GM12801 (cell line): ENCODE results near the gene NPS.

ENCODE experiments used
- TF ChIP-seq, protein P1 (sequence below): IDR thresholded peaks from one replicate; pipeline ENCODE4 v1.5.1; 2011; ENCODE audit warnings: control low read depth; ENCODE audit not compliant: insufficient read length; ENCODE audit errors: extremely low read depth

The NPS gene

DNA sequence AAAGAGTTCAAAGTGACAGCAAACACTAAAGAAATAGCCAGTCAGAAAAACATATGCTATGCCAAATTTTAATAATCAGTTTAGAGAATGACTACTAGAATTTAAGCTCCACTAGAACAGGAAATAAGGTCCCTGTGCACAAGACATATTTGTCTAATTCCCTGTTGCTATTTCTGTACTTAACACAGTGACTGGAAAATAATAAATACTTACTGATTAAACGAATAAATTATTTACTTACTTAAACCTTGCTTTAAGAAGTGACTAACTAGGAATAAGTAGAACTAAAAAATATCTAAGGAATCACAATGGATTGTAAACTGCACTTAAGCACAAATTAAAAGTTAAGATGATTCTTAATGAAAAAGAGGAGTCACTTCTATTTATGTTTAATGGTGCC lies 22.3 kb downstream of the NPS start:
- TF ChIP-seq, protein P1, sequence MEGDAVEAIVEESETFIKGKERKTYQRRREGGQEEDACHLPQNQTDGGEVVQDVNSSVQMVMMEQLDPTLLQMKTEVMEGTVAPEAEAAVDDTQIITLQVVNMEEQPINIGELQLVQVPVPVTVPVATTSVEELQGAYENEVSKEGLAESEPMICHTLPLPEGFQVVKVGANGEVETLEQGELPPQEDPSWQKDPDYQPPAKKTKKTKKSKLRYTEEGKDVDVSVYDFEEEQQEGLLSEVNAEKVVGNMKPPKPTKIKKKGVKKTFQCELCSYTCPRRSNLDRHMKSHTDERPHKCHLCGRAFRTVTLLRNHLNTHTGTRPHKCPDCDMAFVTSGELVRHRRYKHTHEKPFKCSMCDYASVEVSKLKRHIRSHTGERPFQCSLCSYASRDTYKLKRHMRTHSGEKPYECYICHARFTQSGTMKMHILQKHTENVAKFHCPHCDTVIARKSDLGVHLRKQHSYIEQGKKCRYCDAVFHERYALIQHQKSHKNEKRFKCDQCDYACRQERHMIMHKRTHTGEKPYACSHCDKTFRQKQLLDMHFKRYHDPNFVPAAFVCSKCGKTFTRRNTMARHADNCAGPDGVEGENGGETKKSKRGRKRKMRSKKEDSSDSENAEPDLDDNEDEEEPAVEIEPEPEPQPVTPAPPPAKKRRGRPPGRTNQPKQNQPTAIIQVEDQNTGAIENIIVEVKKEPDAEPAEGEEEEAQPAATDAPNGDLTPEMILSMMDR = no peak

DNA sequence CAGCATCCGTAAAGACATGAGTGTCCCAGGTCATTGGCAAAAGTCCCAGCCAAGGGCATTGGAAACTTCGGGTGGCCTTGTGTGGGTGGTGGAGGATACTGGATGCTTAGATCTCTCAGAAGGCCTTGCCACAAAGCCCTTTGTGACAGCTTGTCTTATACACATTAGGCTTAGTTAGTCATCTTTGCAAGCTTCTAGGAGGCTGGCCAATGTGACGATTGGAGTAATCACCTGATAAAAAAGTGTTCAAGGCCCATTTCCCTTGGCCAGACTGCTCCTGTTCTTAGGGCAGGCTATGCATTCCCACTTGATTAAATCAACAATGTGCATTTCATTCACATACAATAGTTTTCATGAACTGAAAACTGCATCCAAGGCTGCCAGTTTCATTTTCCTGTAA lies 26.9 kb downstream of the NPS start:
- TF ChIP-seq, protein P1 = no peak

DNA sequence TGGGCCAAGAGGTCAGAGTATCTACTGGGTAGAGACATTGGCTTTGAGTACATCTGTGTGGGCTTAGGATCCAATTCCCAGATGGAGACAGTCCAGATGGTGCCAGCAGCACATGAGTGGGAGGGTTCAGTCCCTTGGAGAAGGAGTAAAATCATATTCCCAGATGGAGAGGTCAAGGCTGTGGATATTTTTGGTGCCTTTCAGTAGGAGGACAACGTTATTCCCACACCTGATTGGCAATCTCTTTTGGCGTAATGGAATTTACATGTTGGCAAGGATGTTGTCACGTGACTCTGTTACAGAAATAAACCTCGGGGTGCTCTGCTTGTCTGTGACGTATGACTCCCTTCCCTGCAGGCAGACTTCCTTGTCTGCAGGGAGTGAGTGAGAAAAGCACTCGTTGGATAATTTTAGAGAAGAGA lies 27.6 kb downstream of the NPS start:
- TF ChIP-seq, protein P1 = no peak

DNA sequence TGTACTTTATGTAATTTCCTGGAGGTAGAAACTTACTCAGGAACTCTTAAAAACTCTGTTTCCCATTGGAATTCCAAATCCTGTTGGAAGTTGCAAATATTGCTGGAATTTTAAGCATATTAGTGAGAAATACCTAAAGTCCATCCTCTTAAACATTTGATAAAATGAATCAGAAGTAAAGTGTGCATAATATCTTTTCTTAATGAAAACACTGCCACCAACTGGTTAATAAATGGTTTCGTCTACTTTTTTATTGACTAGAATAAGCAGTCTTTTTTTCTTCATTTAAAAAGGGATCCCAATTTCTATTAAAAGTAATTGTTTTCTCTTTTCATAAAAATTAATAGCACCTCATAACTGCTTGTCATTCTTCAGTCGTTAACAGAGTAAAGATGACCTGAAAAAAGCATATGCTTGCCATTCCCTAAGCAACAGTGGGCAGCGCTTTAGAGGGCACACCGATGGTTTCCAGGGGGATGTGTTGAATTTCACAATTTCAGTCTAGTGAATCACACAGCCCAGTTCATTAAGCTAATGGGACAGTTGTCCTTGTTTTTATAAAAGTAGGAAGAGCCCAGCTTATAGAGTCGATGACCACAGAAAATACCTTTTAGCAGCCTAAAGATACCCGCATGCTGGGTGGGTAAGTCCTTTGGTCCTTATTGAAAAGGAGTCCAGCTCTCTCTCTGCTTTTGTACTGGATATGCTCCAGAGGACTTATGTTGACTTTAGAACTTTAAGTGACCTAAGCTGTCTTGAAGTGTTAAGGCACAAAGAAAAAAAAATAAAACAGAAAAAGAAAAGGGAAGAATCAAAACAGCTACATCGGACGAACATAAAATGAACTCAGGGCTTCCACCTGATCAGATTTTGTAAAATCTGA lies 28.5 kb downstream of the NPS start:
- TF ChIP-seq, protein P1 = no peak

DNA sequence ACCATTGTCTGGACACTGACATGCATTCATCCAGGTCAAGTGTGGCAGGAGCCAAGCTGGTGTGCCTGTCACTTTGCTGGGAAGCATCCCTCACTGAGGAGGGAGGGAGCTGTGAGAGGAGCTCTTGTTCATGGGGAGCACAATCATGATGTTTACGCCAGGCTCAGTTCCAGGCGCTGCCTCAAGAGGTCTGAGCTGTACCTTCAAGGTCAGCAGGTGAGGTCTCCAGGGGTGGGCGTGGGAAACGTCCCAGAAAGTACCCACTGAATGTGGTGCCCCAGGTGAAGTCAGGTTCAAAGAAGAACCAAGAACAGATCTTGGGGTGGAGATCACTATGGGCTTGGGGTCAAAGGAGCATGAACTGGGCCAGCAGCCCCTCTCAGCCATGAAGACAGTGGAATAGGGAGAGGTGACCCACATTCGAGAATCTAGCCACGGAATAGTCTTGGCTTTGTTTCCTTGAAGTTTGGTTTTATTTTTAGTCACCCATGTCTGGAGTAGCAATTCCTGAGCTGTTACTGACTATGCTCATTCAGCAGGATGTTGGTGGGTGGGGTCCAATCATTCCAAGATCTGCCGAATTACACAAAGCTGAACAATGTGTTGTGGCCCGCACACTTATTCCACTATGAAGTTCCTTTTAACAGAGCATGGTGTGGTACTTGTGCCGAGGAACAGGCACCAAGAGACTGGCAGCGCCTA lies 29.3 kb downstream of the NPS start:
- TF ChIP-seq, protein P1 = no peak

DNA sequence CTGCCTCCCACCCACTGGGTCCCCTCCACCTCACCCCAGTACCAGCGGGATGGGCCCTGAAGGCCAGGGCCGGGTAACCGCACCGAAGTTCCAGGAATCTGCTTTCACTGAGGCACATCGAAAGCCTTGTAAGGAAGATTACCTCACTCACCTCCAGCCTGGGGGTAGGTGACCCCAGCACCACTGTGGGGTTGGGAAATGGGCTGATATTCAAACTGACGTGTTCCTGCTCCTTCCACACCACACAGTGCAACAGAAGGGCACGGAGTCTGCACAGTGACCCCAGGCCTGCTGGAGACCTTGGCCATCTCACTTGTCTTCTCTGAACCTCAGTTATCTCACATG lies 29.8 kb downstream of the NPS start:
- TF ChIP-seq, protein P1 = no peak

DNA sequence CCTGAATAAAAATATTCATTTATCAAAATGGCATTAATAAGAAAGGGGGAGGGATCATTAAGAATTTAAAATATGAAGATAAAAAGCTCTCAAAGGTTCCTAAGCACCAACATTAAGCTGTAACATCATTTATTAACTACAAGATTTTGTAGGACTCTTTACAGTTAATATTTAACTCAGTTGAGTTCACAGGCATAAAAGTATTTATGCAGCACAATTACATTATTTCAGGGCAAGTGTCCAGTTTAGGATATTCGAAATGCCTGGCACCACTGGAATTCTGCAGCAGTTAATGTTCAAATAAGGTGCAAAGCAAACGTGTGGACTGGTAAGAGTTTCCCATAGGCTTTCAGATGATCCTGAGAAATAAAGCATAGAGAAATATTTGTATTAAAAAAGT lies 30.5 kb downstream of the NPS start:
- TF ChIP-seq, protein P1 = no peak
